Fibroblast of pulmonary artery (primary cell): ENCODE results near the gene NUDT6.
A peak's percentile ranks its signal among the peaks of the same experiment; 100 is the strongest.

Experiments used
- DNase-seq: peaks from one replicate; pipeline ENCODE4 v3.0.0-alpha.2; 2010; ENCODE audit warnings: low read depth
- H3K4me3 ChIP-seq: replicated peaks from 2 replicates; pipeline ENCODE4 v1.5.1; 2011; ENCODE audit warnings: low read depth, mild to moderate bottlenecking, control low read depth, low read length, moderate library complexity
- CTCF ChIP-seq: IDR thresholded peaks from 2 replicates; pipeline ENCODE4 v1.5.1; 2011; ENCODE audit warnings: mild to moderate bottlenecking, control low read depth, low read length, inconsistent platforms; ENCODE audit errors: missing control alignments

Gene NUDT6

GRCh38 chr4:122865425-122865824 is 57.0 kb downstream of the NUDT6 start:
- H3K4me3 ChIP-seq, result no peak overlapping the region
- no peak for TF ChIP-seq CTCF

GRCh38 chr4:122863639-122864038 is 58.8 kb downstream of the NUDT6 start:
- H3K4me3 ChIP-seq, result no peak overlapping the region
- no peak for TF ChIP-seq CTCF
- DNase-seq, result no peak

More at GRCh38 chr4:122865425-122865824, 57.0 kb downstream of the NUDT6 start:
- DNase-seq, result peak; percentile 31

- no peak for DNase-seq
- TF ChIP-seq CTCF, result no peak
- H3K4me3 ChIP-seq, result no peak overlapping the region
Measured at GRCh38 chr4:122861172-122861943, 61.0 kb downstream of the NUDT6 start.

- no peak for DNase-seq
- H3K4me3 ChIP-seq, result no peak overlapping the region
- TF ChIP-seq CTCF, result no peak
Measured at GRCh38 chr4:122858705-122859104, 63.7 kb downstream of the NUDT6 start.

- no peak for TF ChIP-seq CTCF
- no peak overlapping the region for H3K4me3 ChIP-seq
- DNase-seq, result no peak
Measured at GRCh38 chr4:122857160-122857559, 65.2 kb downstream of the NUDT6 start.

GRCh38 chr4:122855353-122855890 is 67.0 kb downstream of the NUDT6 start:
- no peak for DNase-seq
- no peak for TF ChIP-seq CTCF
- H3K4me3 ChIP-seq, result no peak overlapping the region
